HG03354 (cell line): ENCODE measurements around the gene PPP1R1C.

Experiments used
- ATAC-seq: cut with Tn5 transposase; IDR thresholded peaks from one replicate; pipeline ENCODE4 v1.9.1; 2021; ENCODE audit warnings: mild to moderate bottlenecking; ENCODE audit not compliant: unreplicated experiment, poor library complexity, severe bottlenecking

PPP1R1C gene

GRCh38 chr2:181970160-181970794 is 15.4 kb upstream of the PPP1R1C start:
- no peak for ATAC-seq

DNA sequence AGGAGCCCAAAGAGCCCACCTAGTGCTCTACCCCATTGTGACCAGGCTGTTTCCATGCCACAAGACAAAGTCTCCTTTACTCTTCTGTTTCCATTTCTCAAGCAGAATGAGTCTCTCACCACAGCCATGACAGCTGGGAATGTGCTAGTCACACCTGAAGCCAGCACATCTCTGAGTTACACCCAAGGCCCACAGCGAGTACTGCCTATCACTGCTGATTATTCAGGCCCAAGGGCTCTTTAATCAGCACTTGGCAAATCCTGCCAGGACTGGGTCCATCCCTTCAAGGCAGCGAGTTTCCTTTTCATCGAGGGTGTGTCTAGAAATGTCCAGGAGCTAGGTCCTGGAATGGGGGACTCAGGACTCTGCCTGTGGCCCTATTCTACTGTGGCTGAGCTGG is 14.6 kb upstream of the PPP1R1C start:
- ATAC-seq: no peak

DNA sequence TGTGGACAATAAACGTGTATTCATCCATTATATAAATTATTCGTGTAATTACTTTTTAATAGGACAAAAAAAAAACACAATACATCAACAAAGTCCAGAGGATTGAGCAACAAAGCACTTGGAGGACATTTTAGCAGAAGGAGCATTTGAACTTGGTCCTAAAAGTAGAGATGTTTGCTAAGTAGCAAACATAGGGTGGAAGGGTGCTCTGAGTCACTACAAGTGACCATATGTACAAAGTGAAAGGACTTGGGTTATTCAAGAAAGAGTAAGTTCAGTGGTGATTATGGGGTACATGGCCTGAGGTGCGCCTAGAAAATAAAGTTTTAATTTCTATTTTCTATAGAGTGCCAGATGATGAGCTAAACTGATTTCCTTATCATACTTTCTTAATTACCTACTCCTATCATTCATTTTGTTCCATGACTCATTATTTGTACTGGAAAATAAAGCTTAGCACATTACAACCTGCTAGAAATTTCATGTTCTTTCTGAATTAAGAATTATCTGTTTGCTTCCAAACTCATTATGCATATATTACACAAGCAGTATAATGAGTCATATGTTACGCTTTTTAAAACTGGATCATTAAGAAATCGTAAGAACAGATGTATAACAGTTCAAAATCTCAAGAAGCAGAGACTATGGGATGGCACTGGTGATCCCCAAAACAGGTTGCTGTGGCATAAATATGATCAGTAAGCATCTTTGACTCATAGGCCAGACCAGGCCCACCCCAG is 13.1 kb upstream of the PPP1R1C start:
- no peak for ATAC-seq

DNA sequence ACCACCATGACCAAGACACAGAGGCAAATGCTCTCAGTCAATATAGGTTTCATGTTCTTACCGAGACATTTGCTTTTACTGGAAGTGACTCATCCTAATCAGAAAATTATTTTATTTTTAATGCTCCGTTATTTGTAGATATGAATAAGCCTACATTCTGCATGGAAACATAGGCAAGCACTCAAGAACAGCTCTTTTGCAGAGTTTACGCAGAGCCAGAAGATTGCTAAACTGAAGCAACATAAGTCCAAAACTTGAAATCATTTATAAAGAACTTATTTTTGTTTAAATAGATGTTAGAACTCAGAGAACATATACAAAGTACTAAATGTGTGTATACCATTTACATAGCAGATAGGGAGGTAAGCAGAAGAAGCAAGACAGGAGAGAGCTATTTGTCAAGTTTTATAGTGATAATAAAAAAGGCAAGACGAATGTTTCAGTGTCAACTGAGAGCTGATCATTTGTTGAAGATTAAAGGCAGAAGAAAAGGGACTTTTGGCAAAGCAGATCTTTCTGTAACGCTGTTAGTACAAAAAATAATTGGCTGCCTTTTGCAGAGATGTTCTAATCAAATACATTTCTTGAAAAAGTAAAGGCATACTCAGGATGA is 12.4 kb upstream of the PPP1R1C start:
- ATAC-seq: no peak

- ATAC-seq: peak; percentile 56
Observed at GRCh38 chr2:181977661-181978350, 7.8 kb upstream of the PPP1R1C start.

DNA sequence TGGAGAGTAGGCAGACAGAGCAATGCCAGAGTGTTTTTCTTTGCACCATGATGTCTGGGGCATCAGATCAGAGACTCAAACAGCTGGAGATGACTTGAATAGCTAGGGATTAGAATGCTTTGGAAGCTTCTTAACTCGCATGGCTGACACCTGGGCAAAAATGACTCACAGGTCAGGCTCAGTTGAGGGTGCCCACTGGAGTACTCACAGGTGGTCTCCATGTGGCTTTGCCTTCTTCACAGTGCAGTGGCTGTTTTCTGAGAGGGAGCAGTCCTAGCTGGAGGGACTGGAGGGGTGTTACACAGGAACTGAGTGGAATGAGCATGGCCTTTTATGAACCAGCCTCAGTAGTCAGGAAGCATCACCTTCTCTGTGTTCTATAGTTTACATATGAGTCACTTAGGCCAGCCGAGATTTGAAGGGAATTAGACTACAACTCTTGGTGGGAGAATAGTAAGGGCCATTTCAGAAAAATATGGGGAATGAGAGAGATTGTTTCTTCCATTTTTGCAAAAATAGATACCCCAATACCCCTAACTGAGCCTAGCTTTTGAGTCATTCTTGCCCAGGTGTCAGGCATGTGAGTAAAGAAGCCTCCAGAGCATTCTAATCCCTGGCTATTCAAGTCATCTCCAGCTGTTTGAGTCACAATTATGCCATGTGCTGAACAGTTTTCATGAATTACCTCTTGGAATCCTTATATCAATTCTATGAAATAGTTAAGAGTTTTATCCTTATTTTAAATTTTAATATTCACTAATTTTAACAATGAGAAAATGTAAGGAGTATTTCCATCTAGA is 7.1 kb upstream of the PPP1R1C start:
- ATAC-seq: peak; percentile 35

DNA sequence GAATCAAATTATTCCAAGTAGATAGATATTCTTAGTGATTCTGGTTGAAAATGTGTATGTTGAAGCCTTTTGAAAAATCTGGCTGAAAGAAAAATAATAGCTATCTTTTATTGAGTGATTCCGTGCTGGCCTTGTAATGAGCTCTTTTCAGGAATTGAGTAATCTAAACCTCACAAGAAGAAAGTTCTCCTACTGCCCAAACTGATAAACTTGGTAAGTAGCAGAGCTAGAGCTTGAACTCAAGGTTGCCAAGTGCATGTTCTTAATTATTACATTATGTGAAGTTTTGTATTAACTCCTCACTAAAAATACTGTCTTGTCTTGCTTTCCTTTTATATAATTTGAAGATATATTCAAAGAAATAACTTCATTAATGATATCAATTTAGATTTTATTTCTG is 1.6 kb upstream of the PPP1R1C start:
- no peak for ATAC-seq

- no peak for ATAC-seq
Observed at GRCh38 chr2:181984814-181985631, 630 bp upstream of the PPP1R1C start.

GRCh38 chr2:181988154-181988924 is 2.7 kb downstream of the PPP1R1C start:
- ATAC-seq: no peak

GRCh38 chr2:181989099-181989498 is 3.4 kb downstream of the PPP1R1C start:
- ATAC-seq: no peak

- ATAC-seq: peak; percentile 93
Observed at GRCh38 chr2:181991171-181991885, 5.7 kb downstream of the PPP1R1C start.

- peak; percentile 86 for ATAC-seq
Observed at GRCh38 chr2:181992776-181993175, 7.1 kb downstream of the PPP1R1C start.

DNA sequence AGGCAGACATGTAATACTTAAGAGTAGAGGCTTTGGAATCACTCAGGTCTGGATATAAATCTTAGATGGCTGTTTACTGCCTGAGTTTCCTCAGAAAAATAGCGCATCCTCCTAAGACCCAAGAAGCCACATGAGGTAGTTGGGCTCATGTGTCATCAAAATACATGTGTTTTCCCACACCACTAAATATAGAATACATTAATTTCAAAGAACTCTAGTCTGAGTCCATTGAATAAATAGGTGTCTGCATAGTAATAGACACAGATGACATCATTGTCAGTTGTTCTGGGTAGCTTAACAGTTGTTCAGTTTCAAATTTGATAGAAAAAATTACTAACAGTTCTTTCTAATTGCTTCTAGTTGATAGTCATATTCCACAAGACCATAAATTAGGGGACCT is 9.6 kb downstream of the PPP1R1C start:
- no peak for ATAC-seq

DNA sequence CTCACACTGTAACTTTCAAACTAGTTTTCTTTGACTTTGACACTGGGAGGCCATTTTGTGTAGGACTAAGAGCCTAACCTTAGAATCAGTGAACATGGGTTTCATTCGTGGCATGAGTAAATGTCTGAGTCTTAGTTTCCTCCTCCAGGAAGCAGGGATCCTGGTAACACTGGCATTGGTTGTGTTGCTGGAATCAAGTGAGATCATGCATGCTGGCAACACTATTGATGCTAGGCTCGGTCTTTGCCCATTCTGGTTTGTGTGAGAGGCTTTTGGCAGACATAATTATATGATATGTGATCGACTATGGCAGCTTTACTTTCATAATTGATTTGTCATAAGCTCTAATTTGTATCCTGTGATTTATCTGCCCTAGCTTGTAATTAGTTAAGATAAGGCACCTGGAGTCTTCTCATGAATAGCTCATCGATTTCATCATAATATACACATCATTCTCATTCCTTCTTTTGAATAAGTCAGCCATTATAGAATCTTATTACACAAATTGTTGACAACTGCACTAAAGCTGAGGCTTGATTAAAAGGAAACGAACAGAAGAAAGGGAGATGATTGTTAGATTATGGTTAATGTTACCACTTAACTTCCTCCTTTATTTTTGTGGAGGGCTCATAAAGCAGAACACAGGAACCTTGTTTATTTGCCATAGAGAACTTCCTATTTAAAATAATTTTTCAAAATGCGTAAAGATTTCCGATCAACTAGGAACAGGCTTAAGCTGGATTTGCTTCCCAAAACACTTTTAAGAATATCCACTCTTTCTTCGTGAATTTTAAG is 12.6 kb downstream of the PPP1R1C start:
- ATAC-seq: no peak

GRCh38 chr2:181998891-181999654 is 13.4 kb downstream of the PPP1R1C start:
- no peak for ATAC-seq

- no peak for ATAC-seq
Observed at GRCh38 chr2:181999911-182000310, 14.3 kb downstream of the PPP1R1C start.
